ENCODE data around the gene ITPR2.

ITPR2 gene

DNA sequence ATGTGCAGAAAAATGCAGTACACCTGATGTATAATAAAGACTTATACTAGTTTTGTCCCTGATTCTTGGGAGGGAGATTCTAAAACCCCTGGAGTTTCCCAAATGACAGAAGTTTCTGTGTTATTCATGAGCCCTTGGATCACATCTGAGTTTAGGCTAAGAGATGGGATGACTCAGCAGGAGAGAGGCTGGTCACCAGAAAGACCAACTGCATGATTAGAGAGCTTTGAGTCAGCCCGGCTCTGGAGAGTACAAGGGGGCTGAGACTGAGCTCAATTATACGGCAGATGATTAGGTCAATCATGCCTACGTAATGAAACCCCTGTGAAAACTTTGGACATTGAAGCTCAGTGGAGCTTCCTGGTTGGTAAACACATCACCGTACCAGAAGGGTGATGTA lies 463.4 kb downstream of the ITPR2 start:
- H3K9ac ChIP-seq (ENCODE audit: low read length) = no peak overlapping the region
- H3K79me2 ChIP-seq (ENCODE audit: low read length) = no peaks in the 10 kb centered on the region
- H3K27me3 ChIP-seq (replicated peaks; ENCODE audit: insufficient read depth, low read length) = no peaks in the 10 kb centered on the region
- DNase-seq = no peak
- no peak for TF ChIP-seq EZH2 (optimal IDR thresholded peaks at IDR 0.05; ENCODE audit: low read depth, low read length)
- TF ChIP-seq, protein P1, sequence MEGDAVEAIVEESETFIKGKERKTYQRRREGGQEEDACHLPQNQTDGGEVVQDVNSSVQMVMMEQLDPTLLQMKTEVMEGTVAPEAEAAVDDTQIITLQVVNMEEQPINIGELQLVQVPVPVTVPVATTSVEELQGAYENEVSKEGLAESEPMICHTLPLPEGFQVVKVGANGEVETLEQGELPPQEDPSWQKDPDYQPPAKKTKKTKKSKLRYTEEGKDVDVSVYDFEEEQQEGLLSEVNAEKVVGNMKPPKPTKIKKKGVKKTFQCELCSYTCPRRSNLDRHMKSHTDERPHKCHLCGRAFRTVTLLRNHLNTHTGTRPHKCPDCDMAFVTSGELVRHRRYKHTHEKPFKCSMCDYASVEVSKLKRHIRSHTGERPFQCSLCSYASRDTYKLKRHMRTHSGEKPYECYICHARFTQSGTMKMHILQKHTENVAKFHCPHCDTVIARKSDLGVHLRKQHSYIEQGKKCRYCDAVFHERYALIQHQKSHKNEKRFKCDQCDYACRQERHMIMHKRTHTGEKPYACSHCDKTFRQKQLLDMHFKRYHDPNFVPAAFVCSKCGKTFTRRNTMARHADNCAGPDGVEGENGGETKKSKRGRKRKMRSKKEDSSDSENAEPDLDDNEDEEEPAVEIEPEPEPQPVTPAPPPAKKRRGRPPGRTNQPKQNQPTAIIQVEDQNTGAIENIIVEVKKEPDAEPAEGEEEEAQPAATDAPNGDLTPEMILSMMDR (IDR thresholded peaks at IDR 0.05; ENCODE audit: low read length) = no peak
- H3K27ac ChIP-seq (ENCODE audit: low read length) = no peak overlapping the region
- no peaks in the 10 kb centered on the region for H3K4me1 ChIP-seq (ENCODE audit: low read length)
- H3K9me3 ChIP-seq (replicated peaks; ENCODE audit: insufficient read depth, low read length) = no peaks in the 10 kb centered on the region
- no peaks in the 10 kb centered on the region for H3F3A ChIP-seq (ENCODE audit: insufficient read depth, low read length)
- no peak overlapping the region for H2AFZ ChIP-seq (ENCODE audit: low read length)
- no peaks in the 10 kb centered on the region for H3K9me2 ChIP-seq (replicated peaks; ENCODE audit: insufficient read depth, low read length)
- no peaks in the 10 kb centered on the region for H3K36me3 ChIP-seq (replicated peaks; ENCODE audit: insufficient read depth, low read length)
- H3K4me2 ChIP-seq (ENCODE audit: low read depth, low read length) = no peak overlapping the region
- H3K4me3 ChIP-seq (ENCODE audit: low read length) = no peak overlapping the region
- no peaks in the 10 kb centered on the region for H4K20me1 ChIP-seq (ENCODE audit: insufficient read depth, low read length)

DNA sequence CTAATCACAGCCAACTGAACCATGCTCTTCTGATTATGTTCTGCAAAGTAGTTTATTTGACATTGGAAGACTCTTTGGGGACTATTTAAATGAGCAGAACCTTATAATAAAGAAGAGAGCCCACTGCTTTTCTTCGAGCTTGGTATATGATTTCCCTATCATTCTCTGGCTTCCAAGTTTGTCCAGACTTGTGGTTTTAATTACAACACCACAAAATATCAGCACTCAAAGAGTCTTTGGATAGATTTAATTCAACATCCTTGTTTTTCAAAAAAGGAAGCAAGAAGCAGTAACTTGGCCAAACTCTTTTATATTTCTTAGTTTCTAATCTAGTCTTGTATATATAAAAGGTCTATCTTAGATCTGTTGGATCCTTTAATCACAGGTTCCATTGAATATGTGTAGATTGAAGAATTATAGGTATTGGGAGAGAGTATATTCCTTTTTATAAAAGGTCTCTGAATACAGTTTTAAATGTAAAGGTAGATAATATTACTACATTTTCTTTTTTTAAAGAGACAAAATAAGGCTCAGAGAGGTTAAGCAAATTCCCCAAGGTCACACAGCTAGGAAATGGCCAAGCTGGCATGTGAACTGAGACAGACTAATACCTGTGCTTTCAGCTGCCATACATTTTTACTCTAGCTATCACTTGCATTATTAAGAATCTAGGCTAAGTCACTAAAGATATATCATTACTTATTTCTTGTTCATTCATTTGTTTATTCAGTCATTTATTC lies 464.8 kb downstream of the ITPR2 start:
- no peaks in the 10 kb centered on the region for H4K20me1 ChIP-seq (ENCODE audit: insufficient read depth, low read length)
- H3K27me3 ChIP-seq (replicated peaks; ENCODE audit: insufficient read depth, low read length) = no peaks in the 10 kb centered on the region
- no peak overlapping the region for H3K4me2 ChIP-seq (ENCODE audit: low read depth, low read length)
- no peaks in the 10 kb centered on the region for H3K9me2 ChIP-seq (replicated peaks; ENCODE audit: insufficient read depth, low read length)
- no peaks in the 10 kb centered on the region for H3K9me3 ChIP-seq (replicated peaks; ENCODE audit: insufficient read depth, low read length)
- DNase-seq = no peak
- H3K9ac ChIP-seq (ENCODE audit: low read length) = no peak overlapping the region
- H3F3A ChIP-seq (ENCODE audit: insufficient read depth, low read length) = no peaks in the 10 kb centered on the region
- TF ChIP-seq EZH2phosphoT487 (IDR thresholded peaks at IDR 0.05; ENCODE audit: low read length) (no peak), EZH2 (optimal IDR thresholded peaks at IDR 0.05; ENCODE audit: low read depth, low read length) (no peak)
- TF ChIP-seq, protein P1 (IDR thresholded peaks at IDR 0.05; ENCODE audit: low read length) = no peak
- H3K27ac ChIP-seq (ENCODE audit: low read length) = no peak overlapping the region
- H3K36me3 ChIP-seq (replicated peaks; ENCODE audit: insufficient read depth, low read length) = no peaks in the 10 kb centered on the region
- no peak overlapping the region for H3K4me3 ChIP-seq (ENCODE audit: low read length)
- no peaks in the 10 kb centered on the region for H3K4me1 ChIP-seq (ENCODE audit: low read length)
- no peak overlapping the region for H2AFZ ChIP-seq (ENCODE audit: low read length)
- H3K79me2 ChIP-seq (ENCODE audit: low read length) = no peaks in the 10 kb centered on the region

DNA sequence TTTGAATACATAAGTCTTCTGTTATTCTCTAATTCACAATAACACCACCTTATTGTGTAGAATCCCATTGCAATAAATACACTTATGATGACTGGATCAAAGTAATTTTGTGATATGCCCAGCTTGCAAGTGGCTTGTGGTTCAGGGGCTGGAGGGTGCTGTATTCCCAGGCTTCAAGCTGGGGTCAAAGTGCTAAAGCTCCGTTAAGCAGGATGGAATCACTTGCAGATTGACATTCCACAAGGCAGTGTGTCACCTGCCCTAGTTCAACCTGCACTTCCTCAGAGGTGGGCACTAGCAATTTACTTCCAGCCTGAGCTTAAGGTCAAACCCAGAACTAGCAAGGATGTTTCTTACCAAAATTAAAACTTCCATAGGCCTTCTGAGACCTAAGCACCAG lies 471.0 kb downstream of the ITPR2 start:
- Histone ChIP-seq H3K9me2 (replicated peaks; ENCODE audit: insufficient read depth, low read length) (no peaks in the 10 kb centered on the region), H3K4me3 (ENCODE audit: low read length) (no peak overlapping the region), H3K9me3 (replicated peaks; ENCODE audit: insufficient read depth, low read length) (no peaks in the 10 kb centered on the region), H3K4me2 (ENCODE audit: low read depth, low read length) (no peak overlapping the region), H3K79me2 (ENCODE audit: low read length) (no peaks in the 10 kb centered on the region), H3K27me3 (replicated peaks; ENCODE audit: insufficient read depth, low read length) (no peaks in the 10 kb centered on the region), H3K9ac (ENCODE audit: low read length) (no peak overlapping the region), H3K4me1 (ENCODE audit: low read length) (no peaks in the 10 kb centered on the region), H2AFZ (ENCODE audit: low read length) (no peak overlapping the region), H3K36me3 (replicated peaks; ENCODE audit: insufficient read depth, low read length) (no peaks in the 10 kb centered on the region), H4K20me1 (ENCODE audit: insufficient read depth, low read length) (no peaks in the 10 kb centered on the region), H3K27ac (ENCODE audit: low read length) (no peak overlapping the region), H3F3A (ENCODE audit: insufficient read depth, low read length) (no peaks in the 10 kb centered on the region)
- TF ChIP-seq EZH2phosphoT487 (IDR thresholded peaks at IDR 0.05; ENCODE audit: low read length) (no peak), EZH2 (optimal IDR thresholded peaks at IDR 0.05; ENCODE audit: low read depth, low read length) (no peak)
- TF ChIP-seq, protein P1 (IDR thresholded peaks at IDR 0.05; ENCODE audit: low read length) = no peak
- DNase-seq = no peak

Data from MM.1S (cell line).